OCI-LY1 (cell line): ENCODE results near the gene FRS2.

ENCODE experiments used
- H2AFZ ChIP-seq: fragments of 200-600 bp; sonication (generic), shearing (Covaris generic); 2 replicates; pipeline ENCODE4 v1.6.0; 2014; ENCODE audit warnings: antibody characterized with exemption, mild to moderate bottlenecking, low read length
- H3F3A ChIP-seq: fragments of 200-600 bp; sonication (generic), shearing (Covaris generic); 2 replicates; pipeline ENCODE4 v1.6.0; 2014; ENCODE audit warnings: mild to moderate bottlenecking, antibody characterized with exemption, low read length, moderate library complexity; ENCODE audit not compliant: insufficient read depth
- H3K27ac ChIP-seq: fragments of 200-600 bp; sonication (generic); 2 replicates; pipeline ENCODE4 v1.5.1; 2014; ENCODE audit warnings: low read length, mixed run types, mild to moderate bottlenecking, low read depth; ENCODE audit not compliant: poor library complexity, severe bottlenecking
- H3K27me3 ChIP-seq: fragments of 200-600 bp; sonication (generic); 2 replicates; pipeline ENCODE4 v1.6.0; 2014; ENCODE audit warnings: antibody characterized with exemption, mild to moderate bottlenecking, low read length, moderate library complexity; ENCODE audit not compliant: insufficient read depth
- H3K36me3 ChIP-seq: fragments of 200-600 bp; sonication (generic); 2 replicates; pipeline ENCODE4 v1.6.1; 2014; ENCODE audit warnings: mild to moderate bottlenecking, antibody characterized with exemption, low read length, moderate library complexity, mixed read lengths; ENCODE audit not compliant: insufficient read depth
- H3K4me1 ChIP-seq: fragments of 200-600 bp; sonication (generic); 2 replicates; pipeline ENCODE4 v1.5.1; 2014; ENCODE audit warnings: mild to moderate bottlenecking, low read length, moderate library complexity; ENCODE audit not compliant: insufficient read depth, severe bottlenecking
- H3K4me2 ChIP-seq: fragments of 200-600 bp; sonication (generic), shearing (Covaris generic); 2 replicates; pipeline ENCODE4 v1.6.1; 2014; ENCODE audit warnings: low read length
- H3K4me3 ChIP-seq: fragments of 200-600 bp; sonication (generic); 2 replicates; pipeline ENCODE4 v1.5.1; 2014; ENCODE audit warnings: low read length, low read depth, mild to moderate bottlenecking, mixed read lengths; ENCODE audit not compliant: poor library complexity, severe bottlenecking
- H3K79me2 ChIP-seq: fragments of 200-600 bp; shearing (Covaris generic); 2 replicates; pipeline ENCODE4 v1.6.1; 2016; ENCODE audit warnings: mixed run types, low read length, mixed read lengths; ENCODE audit not compliant: insufficient read depth
- H3K9ac ChIP-seq: fragments of 200-600 bp; sonication (generic), shearing (Covaris generic); 2 replicates; pipeline ENCODE4 v1.6.1; 2014; ENCODE audit warnings: mild to moderate bottlenecking, low read length, mixed read lengths
- H3K9me2 ChIP-seq: fragments of 200-600 bp; sonication (generic), shearing (Covaris generic); 2 replicates; pipeline ENCODE4 v1.6.1; 2014; ENCODE audit warnings: low read depth, mild to moderate bottlenecking, low read length, mixed read lengths
- H3K9me3 ChIP-seq: fragments of 200-600 bp; shearing (Covaris generic); 2 replicates; pipeline ENCODE4 v1.6.1; 2014; ENCODE audit warnings: low read length, mixed read lengths
- H4K20me1 ChIP-seq: fragments of 200-600 bp; sonication (generic), shearing (Covaris generic); 2 replicates; pipeline ENCODE4 v1.6.0; 2016; ENCODE audit warnings: mild to moderate bottlenecking, low read length; ENCODE audit not compliant: insufficient read depth
- EZH2 ChIP-seq: fragments of 200-600 bp; sonication (generic), shearing (Covaris generic); IDR thresholded peaks from 2 replicates; pipeline ENCODE4 v1.8.0; 2017; ENCODE audit warnings: borderline replicate concordance, mixed run types, mild to moderate bottlenecking, antibody characterized with exemption, low read length, moderate library complexity, mixed read lengths
- TF ChIP-seq, protein P1 (sequence below): fragments of 200-600 bp; sonication (generic), shearing (Covaris generic); IDR thresholded peaks from 2 replicates; pipeline ENCODE4 v1.5.1; 2017; ENCODE audit warnings: mild to moderate bottlenecking, antibody characterized with exemption, low read length, moderate library complexity, mixed read lengths

The FRS2 gene

DNA sequence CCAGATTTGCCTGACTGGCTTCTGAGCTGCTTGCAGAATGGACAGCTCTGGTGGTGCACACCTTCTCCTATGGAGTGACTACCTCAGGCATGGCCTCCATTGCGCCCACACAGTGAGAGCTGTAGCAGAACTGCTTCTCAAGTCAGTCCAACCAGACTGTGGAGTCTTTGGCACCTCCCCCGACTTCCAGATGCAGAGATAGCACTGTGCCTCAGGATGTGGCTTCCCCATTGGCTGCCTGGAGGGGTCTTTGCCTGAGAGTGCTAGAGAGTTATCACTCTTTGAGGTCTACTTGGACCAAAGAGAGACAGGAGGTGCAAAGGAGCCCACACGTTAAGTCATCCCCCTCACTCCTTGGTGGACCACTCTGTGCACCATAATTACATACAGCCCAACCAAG lies 44.8 kb upstream of the FRS2 start:
- H3K27ac ChIP-seq: no peak overlapping the region
- no peaks in the 10 kb centered on the region for H3K36me3 ChIP-seq
- H2AFZ ChIP-seq: no peak overlapping the region
- H3K4me3 ChIP-seq: no peak overlapping the region
- TF ChIP-seq, protein P1, sequence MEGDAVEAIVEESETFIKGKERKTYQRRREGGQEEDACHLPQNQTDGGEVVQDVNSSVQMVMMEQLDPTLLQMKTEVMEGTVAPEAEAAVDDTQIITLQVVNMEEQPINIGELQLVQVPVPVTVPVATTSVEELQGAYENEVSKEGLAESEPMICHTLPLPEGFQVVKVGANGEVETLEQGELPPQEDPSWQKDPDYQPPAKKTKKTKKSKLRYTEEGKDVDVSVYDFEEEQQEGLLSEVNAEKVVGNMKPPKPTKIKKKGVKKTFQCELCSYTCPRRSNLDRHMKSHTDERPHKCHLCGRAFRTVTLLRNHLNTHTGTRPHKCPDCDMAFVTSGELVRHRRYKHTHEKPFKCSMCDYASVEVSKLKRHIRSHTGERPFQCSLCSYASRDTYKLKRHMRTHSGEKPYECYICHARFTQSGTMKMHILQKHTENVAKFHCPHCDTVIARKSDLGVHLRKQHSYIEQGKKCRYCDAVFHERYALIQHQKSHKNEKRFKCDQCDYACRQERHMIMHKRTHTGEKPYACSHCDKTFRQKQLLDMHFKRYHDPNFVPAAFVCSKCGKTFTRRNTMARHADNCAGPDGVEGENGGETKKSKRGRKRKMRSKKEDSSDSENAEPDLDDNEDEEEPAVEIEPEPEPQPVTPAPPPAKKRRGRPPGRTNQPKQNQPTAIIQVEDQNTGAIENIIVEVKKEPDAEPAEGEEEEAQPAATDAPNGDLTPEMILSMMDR: no peak
- no peak for TF ChIP-seq EZH2
- H3K9me2 ChIP-seq: no peaks in the 10 kb centered on the region
- H3K4me2 ChIP-seq: no peak overlapping the region
- H3K9ac ChIP-seq: no peak overlapping the region
- H3K79me2 ChIP-seq: no peaks in the 10 kb centered on the region
- H3K27me3 ChIP-seq: no peaks in the 10 kb centered on the region
- no peaks in the 10 kb centered on the region for H3F3A ChIP-seq
- H3K4me1 ChIP-seq: no peaks in the 10 kb centered on the region
- H4K20me1 ChIP-seq: no peaks in the 10 kb centered on the region
- no peaks in the 10 kb centered on the region for H3K9me3 ChIP-seq

DNA sequence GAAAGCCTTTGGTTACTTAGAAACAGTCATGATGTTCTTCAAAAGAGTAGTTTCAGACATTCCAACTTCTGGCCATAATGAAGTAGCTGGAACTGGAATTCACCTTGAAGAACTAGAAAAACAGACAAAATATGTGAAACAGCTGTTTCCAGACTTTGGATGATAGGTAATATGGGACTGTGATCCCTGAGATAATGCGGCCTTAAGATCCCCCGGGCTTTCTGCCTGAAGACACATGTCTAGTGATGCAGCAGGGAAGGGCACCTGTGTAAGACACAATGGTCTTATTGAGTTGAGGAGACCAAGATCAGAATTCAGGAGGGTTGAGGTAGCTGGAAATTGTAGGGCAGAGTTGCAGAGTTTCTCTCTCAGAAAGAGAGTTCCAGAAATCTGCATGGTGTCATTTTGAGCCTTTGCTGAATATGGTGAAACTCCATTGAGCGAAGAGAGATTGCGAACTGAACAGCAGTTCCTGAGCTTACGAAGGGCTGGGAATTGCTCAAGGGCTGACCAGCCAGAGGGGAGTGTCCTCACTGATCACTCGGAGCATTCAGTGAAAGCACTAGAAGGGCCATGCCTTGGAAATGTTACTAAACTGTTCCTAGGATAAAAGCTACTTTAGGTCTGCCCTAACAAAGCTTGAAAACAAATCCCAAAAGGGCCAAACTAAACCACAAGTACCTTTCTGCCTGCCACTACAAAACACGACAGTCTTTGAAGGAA lies 41.7 kb upstream of the FRS2 start:
- H3K27me3 ChIP-seq: no peaks in the 10 kb centered on the region
- H3K27ac ChIP-seq: no peak overlapping the region
- H3K4me3 ChIP-seq: no peak overlapping the region
- H3K4me1 ChIP-seq: no peaks in the 10 kb centered on the region
- H4K20me1 ChIP-seq: no peaks in the 10 kb centered on the region
- H3K36me3 ChIP-seq: no peaks in the 10 kb centered on the region
- H3K4me2 ChIP-seq: no peak overlapping the region
- H3K79me2 ChIP-seq: no peaks in the 10 kb centered on the region
- H3K9ac ChIP-seq: no peak overlapping the region
- no peak overlapping the region for H2AFZ ChIP-seq
- H3F3A ChIP-seq: no peaks in the 10 kb centered on the region
- no peaks in the 10 kb centered on the region for H3K9me3 ChIP-seq
- TF ChIP-seq EZH2: no peak
- TF ChIP-seq, protein P1: no peak
- no peaks in the 10 kb centered on the region for H3K9me2 ChIP-seq

DNA sequence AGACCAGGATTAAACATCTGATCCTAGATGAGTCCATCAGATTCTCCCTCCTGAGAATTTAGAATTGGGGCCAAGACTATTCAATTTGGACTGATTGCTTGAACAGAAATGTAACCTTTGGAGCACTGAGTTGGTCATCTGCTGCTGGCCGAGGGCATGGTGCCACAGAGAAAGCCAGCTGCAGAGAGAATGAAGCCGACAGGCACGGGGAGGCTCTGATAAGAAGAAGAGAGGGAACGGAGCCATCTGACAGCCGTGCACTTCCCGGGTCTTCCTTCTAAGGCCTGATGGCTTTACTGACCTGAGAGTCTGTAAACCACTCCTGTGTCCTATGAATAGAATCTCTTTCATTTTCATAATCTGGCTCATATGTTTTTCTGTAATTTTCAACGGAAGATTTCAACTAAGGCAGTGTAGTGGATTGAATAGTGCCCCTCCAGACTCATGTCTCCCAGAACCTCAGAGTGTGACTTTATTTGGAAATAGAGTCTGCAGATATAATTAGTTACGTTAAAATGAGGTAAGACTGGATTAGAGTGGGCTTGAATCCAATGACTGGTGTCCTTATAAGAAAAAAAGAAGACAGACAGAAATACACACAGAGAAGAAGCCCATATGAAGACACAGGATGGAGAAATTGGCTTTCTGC lies 39.1 kb upstream of the FRS2 start:
- no peaks in the 10 kb centered on the region for H3K9me2 ChIP-seq
- H3K27ac ChIP-seq: no peak overlapping the region
- H4K20me1 ChIP-seq: no peaks in the 10 kb centered on the region
- H3K27me3 ChIP-seq: no peaks in the 10 kb centered on the region
- no peak overlapping the region for H3K9ac ChIP-seq
- H3K4me1 ChIP-seq: no peaks in the 10 kb centered on the region
- H3K36me3 ChIP-seq: no peaks in the 10 kb centered on the region
- no peaks in the 10 kb centered on the region for H3K79me2 ChIP-seq
- no peak overlapping the region for H2AFZ ChIP-seq
- no peak overlapping the region for H3K4me2 ChIP-seq
- TF ChIP-seq, protein P1: no peak
- TF ChIP-seq EZH2: no peak
- H3K4me3 ChIP-seq: no peak overlapping the region
- no peaks in the 10 kb centered on the region for H3F3A ChIP-seq
- H3K9me3 ChIP-seq: no peaks in the 10 kb centered on the region
